Transverse colon (tissue), 4 donors: Measurements from ENCODE around the gene STIP1. TPM values are rescaled to one million over a fixed set of nuclear protein-coding genes. Genes with fewer than 3 reads are reported as not detected.

Experiments used
- DNase-seq: peaks from one replicate; pipeline ENCODE4 v3.0.0-alpha.2; 2019
- H3K27ac ChIP-seq, 4 donors: fragments of 200-600 bp; sonication (generic); 2 replicates each; pipeline ENCODE4 v1.5.1; 2016 to 2018; ENCODE audit warnings: inconsistent platforms in 4 of 4
- H3K27me3 ChIP-seq: fragments of 200-600 bp; sonication (generic); 2 replicates; pipeline ENCODE4 v1.5.1; 2017; ENCODE audit warnings: inconsistent platforms
- H3K36me3 ChIP-seq, 4 donors: fragments of 200-600 bp; sonication (generic); 2 replicates each; pipeline ENCODE4 v1.5.1; 2017 to 2019; ENCODE audit warnings: inconsistent platforms in 4 of 4
- H3K4me1 ChIP-seq, 4 donors: fragments of 200-600 bp; sonication (generic); 2 replicates each; pipeline ENCODE4 v1.5.1; 2017 to 2020; ENCODE audit warnings: inconsistent platforms in 4 of 4
- H3K4me3 ChIP-seq, 4 donors: fragments of 200-600 bp; sonication (generic); 1 replicate in 1 of 4; 2 replicates in 3 of 4; pipeline versions ENCODE4 v1.5.1 to v1.6.1; 2017 to 2019; ENCODE audit warnings: inconsistent platforms in 4 of 4
- H3K9me3 ChIP-seq, 2 donors: fragments of 200-600 bp; sonication (generic); 2 replicates each; pipeline ENCODE4 v1.5.1; 2017 to 2019; ENCODE audit warnings: inconsistent platforms in 2 of 2
- CTCF ChIP-seq, 5 experiments: fragments of 200-600 bp in 3 of 5; fragments of 450-650 bp in 2 of 5; sonication (generic) in 3 of 5; IDR thresholded peaks; 1 replicate in 2 of 5; 2 replicates in 3 of 5; pipeline ENCODE4 v1.5.1; 2016 to 2017; ENCODE audit warnings: antibody characterized with exemption in 5 of 5, inconsistent platforms in 3 of 5, mild to moderate bottlenecking in 2 of 5, moderate library complexity in 1 of 5
- EP300 ChIP-seq: sonication (generic); formaldehyde crosslinking; IDR thresholded peaks from one replicate; pipeline ENCODE4 v1.6.1; 2017; ENCODE audit warnings: antibody characterized with exemption, low read depth
- POLR2A ChIP-seq: fragments of 450-650 bp; IDR thresholded peaks from one replicate; pipeline ENCODE4 v1.6.1; 2016; ENCODE audit warnings: antibody characterized with exemption, mild to moderate bottlenecking, moderate library complexity
- POLR2AphosphoS5 ChIP-seq, 3 donors: sonication (generic); formaldehyde crosslinking; IDR thresholded peaks; one replicate each; pipeline ENCODE4 v1.6.1; 2016; ENCODE audit warnings: antibody characterized with exemption in 3 of 3
- WGBS, 2 donors: methylation state at CpG; one replicate each; pipeline ENCODE4 v1.1.5; 2018; ENCODE audit warnings: low coverage in 1 of 2; 5-methylcytosine and 5-hydroxymethylcytosine counted together
- in situ Hi-C, 4 donors: fragments of 200-750 bp; cut with MboI; loops; one replicate each; pipeline versions ENCODE4 v1.15.0 to v1.15.1; 2017; ENCODE audit warnings: low sequenced_read_pairs in 3 of 4, low pct_ligation_motif_present in 1 of 4, low pct_unique_long_range_greater_than_20kb in 1 of 4
- intact Hi-C: fragments of 100-400 bp; cut with DNase I; formaldehyde crosslinking; loops from one replicate; pipeline ENCODE4 v1.15.1; 2023; ENCODE audit warnings: low total_unique reads
- total RNA-seq, 4 donors: library from RNA; depleted of rRNA; stranded (reverse); fragments of >200 nt; gene quantifications; one replicate each; pipeline ENCODE4 v1.1.0, GENCODE V29; 2016

STIP1 gene
- total RNA-seq, 4 donors from 2014 or later: 45.3 to 181 (median 65.9) TPM

DNA sequence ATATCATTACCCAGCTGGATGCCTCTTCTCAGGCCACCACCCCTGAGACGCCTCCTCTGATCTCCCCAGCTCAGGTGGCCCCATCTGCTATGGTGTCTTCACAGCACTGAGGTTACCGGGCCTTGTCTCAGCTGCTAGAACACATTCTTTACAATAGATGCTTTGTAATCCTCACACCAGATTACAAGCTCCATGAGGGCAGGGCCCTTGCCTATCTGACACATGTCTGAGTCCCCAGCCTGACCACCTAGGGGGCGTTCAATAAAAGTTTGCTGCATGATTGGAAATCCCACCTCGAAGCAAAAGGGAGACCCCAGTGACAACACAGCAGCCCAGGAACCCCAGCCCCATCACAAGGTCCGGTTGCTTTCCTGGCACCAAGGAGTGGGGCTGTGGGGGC lies 22.0 kb upstream of the STIP1 start:
- Histone ChIP-seq H3K36me3 (no peaks in the 10 kb centered on the region), H3K27me3 (no peaks in the 10 kb centered on the region), H3K4me1 (peaks cover 7 to 21% (median 19%) of the 10 kb centered on the region in 4 donors), H3K27ac (no peak overlapping the region), H3K9me3 (no peaks in the 10 kb centered on the region), H3K4me3 (no peak overlapping the region)
- intact Hi-C loops: no loop called here
- 92% methylated on average over 5 of the region's 5 CpGs; no CpG with 5 or more reads in 1 of the 2 donors for WGBS, 2 donors
- TF ChIP-seq CTCF (IDR thresholded peaks at IDR 0.05) (no peak), POLR2A (no peak), POLR2AphosphoS5 (IDR thresholded peaks at IDR 0.05) (no peak), EP300 (no peak)
- in situ Hi-C loops: loop anchor here in 1 of 4 donors (25.0 kb wide), 1 partner anchor 327 kb away; the partner anchor contains the start of gene MARK2
- no peak for DNase-seq

GRCh38 chr11:64164392-64165312 lies 21.3 kb upstream of the STIP1 start:
- Histone ChIP-seq H3K27me3 (no peaks in the 10 kb centered on the region), H3K36me3 (no peaks in the 10 kb centered on the region), H3K4me3 (peak overlapping the region; percentile 53 to 88 (median 67)), H3K27ac (peak overlapping the region; percentile 84 to 94 (median 86)), H3K4me1 (peaks cover 7 to 21% (median 19%) of the 10 kb centered on the region in 4 donors), H3K9me3 (no peaks in the 10 kb centered on the region)
- in situ Hi-C loops: loop anchor here in 1 of 4 donors (25.0 kb wide), 1 partner anchor 327 kb away; the partner anchor contains the start of gene MARK2
- peak; percentile 36 for DNase-seq
- intact Hi-C loops: no loop called here
- TF ChIP-seq POLR2A (no peak), CTCF (IDR thresholded peaks at IDR 0.05) (no peak), EP300 (no peak), POLR2AphosphoS5 (IDR thresholded peaks at IDR 0.05) (no peak)
- WGBS, 2 donors: 20 to 50% methylated on average over 3 to 18 of the region's 20 CpGs

- TF ChIP-seq EP300: no peak
- no peak for TF ChIP-seq POLR2A
- TF ChIP-seq POLR2AphosphoS5 (IDR thresholded peaks at IDR 0.05): no peak
- no peak for TF ChIP-seq CTCF (IDR thresholded peaks at IDR 0.05)
- intact Hi-C loops: no loop called here
- Histone ChIP-seq H3K4me1 (peaks cover 7 to 21% (median 19%) of the 10 kb centered on the region in 4 donors), H3K9me3 (no peaks in the 10 kb centered on the region), H3K27ac (peak overlapping the region; percentile 84 to 94 (median 86)), H3K4me3 (peak overlapping the region; percentile 53 to 88 (median 67)), H3K27me3 (no peaks in the 10 kb centered on the region), H3K36me3 (no peaks in the 10 kb centered on the region)
- in situ Hi-C loops: loop anchor here in 1 of 4 donors (25.0 kb wide), 1 partner anchor 328 kb away; the partner anchor contains the start of gene MARK2
- DNase-seq: peak; percentile 35
- 1% methylated on average over 12 of the region's 32 CpGs; no CpG with 5 or more reads in 1 of the 2 donors for WGBS, 2 donors
Measured at GRCh38 chr11:64165481-64165841, 20.5 kb upstream of the STIP1 start.
